Activated CD4-positive, alpha-beta T cell treated with anti-CD3 and anti-CD28 coated beads for 1 hour (primary cell): ENCODE data around the gene SRGAP1.
"Not testable (repeated sequence)": the region's sequence is repeated elsewhere in the genome, so short reads cannot be mapped to it uniquely, and the experiment has no call there.

ENCODE experiments used
- DNase-seq: peaks from one replicate; pipeline ENCODE4 v3.0.0-alpha.2; 2020

The SRGAP1 gene

DNA sequence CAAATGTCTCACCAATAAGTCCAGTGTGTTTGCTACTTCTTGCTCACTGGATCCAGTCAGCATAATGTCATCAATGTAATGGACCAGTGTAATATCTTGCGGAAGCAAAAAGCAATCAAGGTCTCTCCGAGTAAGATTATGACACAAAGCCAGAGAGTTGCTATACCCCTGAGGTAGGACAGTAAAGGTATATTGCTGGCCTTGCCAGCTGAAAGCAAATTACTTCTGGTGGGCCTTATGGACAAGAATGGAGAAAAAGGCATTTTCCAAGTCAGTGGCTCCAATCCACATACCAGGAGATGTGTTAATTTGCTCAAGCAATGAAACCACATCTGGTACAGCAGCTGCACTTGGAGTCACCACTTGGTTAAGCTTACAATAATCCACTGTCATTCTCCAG lies 288.2 kb downstream of the SRGAP1 start:
- not testable (repeated sequence) for DNase-seq

DNA sequence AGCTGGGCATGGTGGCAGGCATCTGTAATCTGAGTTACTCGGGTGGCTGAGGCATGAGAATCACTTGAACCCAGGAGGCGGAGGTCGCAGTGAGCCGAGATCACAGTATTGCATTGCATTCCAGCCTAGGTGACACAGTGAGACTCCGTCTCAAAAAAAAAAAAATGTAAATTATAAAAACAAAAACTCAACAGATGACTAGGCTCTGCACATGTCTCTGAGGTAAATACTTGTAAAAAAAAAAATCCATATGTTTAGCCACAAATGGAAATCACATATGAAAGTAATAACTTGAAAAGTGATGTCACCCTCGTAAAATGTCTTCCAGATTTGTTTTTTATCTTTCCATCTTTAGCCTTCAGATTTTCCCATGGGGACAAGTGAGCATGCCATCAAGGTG lies 292.6 kb downstream of the SRGAP1 start:
- DNase-seq = no peak

GRCh38 chr12:64139021-64139420 lies 294.5 kb downstream of the SRGAP1 start:
- DNase-seq = no peak

DNA sequence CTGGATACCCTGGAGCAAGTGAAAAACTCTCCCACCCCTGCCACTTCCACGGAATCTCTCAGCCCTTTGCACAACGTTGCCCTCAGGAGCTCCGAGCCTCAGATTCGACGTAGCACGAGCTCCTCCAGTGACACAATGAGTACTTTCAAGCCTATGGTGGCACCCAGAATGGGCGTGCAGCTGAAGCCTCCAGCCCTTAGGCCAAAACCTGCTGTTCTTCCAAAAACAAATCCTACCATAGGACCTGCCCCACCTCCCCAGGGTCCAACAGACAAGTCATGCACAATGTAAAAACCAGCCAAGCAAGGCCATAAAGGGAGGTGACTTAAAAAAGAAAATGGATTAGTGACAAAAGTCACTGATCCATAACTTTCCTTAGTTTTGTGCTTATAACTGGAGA lies 297.9 kb downstream of the SRGAP1 start:
- no peak for DNase-seq

DNA sequence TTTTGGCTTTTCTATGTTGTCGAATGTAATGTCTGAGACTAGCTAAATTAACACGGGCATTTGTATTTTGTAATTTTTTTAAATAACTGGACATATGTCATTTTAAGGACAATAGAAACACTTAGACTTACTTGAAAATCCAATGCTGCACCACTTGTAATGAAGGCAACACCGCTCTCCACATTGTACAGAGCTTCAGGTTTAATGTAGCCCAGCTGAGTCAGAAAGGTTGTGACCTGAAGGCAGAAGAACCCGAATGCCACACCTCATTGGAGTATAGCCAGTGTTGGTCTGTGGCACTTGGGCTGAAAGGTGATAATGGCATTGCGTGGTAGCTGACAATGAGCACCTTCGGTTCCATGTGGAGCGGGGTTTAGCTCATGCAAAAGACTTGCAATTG lies 298.3 kb downstream of the SRGAP1 start:
- no peak for DNase-seq

GRCh38 chr12:64145226-64145625 lies 300.7 kb downstream of the SRGAP1 start:
- no peak for DNase-seq

GRCh38 chr12:64147011-64147631 lies 302.6 kb downstream of the SRGAP1 start:
- no peak for DNase-seq

DNA sequence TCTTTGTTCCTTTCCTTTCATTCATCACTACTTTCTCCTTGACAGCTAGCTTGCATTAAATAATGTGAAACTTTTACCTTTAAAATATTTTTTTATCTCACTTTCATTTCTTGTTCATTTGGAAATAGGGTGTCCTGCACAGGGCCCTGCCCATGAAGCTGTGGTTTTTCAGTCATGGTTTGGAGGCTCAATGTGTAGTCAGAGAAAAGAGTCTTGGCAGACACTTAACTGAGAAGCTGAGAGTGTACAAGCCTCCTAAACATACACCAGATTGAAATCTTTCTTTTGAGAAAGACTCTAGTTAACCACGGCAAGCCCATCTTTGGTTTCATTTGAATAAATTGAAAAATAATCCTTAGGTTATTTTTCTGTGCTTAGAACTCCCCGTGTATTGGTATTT lies 303.4 kb downstream of the SRGAP1 start:
- DNase-seq = no peak

DNA sequence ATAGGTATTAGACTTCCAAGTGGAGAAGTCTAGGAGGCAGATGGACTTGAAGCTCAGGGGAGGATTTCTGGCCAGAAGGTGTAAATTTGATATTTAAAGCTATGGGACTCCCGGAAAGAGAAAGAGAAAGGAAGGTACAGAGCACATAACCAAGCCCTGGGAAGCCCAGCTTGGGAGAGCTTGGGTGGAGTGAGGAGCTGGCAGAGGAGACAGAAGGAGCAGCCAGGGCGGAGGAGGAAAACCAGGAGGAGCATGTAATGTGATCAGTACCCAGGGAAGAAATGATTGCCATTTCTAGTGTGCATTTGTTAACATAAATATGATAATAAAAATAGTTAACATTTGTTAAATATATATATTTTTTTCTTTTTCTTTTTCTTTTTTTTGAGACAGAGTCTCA lies 310.2 kb downstream of the SRGAP1 start:
- DNase-seq = no peak

DNA sequence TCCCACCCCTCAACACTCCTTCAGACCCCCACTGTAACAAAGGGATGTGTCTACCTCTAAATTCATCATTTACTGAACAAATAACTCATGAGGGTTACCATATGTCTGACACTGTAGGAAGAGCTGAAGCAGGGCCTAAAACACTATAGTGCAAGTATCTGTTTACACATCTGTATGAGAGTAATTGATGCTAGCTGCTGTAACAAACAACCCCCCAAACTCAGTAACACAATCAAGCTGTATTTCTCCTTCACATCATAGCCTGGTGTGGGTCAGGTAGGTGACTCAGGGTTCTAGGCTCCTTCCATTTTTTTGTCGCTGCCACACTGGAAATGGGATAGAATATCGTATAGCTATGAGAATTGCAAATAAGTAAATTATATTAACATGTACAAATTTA lies 312.6 kb downstream of the SRGAP1 start:
- DNase-seq = no peak

DNA sequence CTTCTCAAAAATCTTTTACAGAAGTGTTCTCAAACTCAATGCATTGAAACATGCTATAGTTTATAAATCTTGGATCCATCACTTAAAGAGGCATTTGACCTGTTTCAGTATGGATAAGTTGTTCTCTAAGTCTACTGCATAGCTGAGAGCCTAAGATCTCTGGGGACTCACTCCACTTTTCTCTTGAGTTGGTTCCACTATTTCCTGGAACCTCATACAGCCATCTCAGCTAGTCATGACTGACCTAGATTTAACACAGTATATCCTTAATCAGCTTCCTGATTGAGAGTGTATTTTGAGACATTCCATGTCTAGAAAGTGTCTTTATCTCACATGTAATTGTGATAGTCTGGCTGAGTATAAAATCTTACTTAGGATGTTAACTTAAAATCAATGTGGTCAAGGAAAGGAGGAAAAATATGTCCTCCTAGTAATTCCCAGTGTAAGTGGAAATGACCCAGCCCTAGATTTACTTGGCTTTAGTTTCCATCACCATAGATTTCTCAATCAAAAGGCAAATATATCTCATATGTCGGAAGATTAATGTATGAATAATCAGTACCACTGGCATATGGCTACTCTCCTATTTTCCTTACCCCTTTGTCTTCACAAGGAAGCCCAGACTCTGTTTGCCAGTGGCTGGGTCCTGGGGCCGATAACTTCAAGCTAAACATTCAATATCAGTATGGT lies 315.7 kb downstream of the SRGAP1 start:
- no peak for DNase-seq

GRCh38 chr12:64160711-64161060 lies 316.2 kb downstream of the SRGAP1 start:
- DNase-seq = no peak

DNA sequence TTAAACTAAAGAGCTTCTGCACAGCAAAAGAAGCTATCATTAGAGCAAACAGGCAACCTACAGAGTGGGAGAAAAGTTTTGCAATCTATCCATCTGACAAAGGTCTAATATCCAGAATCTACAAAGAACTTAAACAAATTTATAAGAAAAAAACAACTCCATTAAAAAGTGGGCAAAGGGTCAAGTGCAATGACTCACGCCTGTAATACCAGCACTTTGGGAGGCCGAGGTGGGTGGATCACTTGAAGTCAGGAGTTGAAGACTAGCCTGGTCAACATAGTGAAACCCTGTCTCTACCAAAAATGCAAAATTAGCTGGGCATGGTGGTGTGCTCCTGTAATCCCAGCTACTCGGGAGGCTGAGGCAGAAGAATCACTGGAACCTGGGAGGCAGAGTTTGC lies 322.1 kb downstream of the SRGAP1 start:
- DNase-seq = not testable (repeated sequence)

- not testable (repeated sequence) for DNase-seq
Measured at GRCh38 chr12:64167041-64167440, 322.5 kb downstream of the SRGAP1 start.

- no peak for DNase-seq
Measured at GRCh38 chr12:64170024-64170423, 325.5 kb downstream of the SRGAP1 start.

DNA sequence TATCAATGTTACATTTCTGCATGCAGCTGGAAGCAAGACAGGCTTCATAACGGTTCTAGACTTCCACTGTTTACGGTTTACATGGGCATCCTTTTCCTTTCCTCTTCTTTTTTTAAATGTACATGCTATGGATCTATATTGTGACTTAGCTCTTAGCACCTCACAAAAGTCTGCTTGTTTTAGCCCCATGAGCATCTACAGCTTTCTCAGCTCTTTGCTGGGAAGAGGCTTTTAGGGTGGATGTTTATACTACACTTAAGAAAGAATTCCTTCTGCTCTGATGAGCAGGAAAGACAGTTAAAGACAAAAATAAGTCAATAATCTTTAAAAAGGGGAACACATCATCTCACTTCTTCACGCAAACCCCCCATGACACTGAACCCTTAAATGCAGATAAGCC lies 326.2 kb downstream of the SRGAP1 start:
- DNase-seq = no peak

DNA sequence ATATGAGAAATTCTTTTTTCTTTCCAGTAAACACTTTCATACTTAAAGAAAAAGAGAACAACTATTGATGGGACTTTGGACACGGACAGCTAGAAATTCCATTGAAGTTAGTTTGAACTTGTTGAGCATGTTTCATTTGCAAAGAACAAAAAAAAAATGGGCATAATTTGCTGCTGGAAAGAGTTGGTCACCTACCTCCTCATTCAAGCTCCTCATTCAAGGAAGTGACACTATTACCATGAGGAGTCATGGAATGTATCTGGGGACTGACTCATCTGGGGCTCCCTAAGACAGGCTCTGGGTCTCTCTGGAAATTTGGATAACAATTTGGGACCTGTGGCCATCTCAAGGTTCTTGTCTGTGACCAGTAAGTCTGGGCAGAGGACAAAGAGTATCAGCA lies 327.2 kb downstream of the SRGAP1 start:
- DNase-seq = no peak

GRCh38 chr12:64172143-64172970 lies 327.9 kb downstream of the SRGAP1 start:
- no peak for DNase-seq

- no peak for DNase-seq
Measured at GRCh38 chr12:64173456-64173855, 329.0 kb downstream of the SRGAP1 start.

GRCh38 chr12:64175254-64175945 lies 330.9 kb downstream of the SRGAP1 start:
- no peak for DNase-seq

DNA sequence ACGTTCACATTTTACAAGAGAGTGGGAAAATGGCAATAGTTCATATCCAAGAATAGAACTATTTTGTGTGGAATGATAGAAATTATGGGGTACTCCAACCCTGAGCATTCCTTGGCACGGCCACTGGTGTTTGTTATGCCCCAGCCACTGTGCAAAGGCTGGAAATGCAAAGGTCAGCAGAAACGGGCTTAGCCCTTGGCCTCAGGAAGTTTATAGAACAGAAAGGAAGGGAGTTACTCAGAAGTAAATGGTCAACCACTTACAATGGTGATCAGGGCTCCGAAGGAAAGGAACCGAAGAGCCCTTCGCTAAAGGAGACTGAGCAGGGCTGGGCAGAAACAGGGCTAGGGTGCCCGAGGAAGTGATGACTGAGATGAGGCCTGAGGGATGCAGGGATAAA lies 332.5 kb downstream of the SRGAP1 start:
- DNase-seq = no peak

GRCh38 chr12:64178122-64178521 lies 333.6 kb downstream of the SRGAP1 start:
- no peak for DNase-seq

DNA sequence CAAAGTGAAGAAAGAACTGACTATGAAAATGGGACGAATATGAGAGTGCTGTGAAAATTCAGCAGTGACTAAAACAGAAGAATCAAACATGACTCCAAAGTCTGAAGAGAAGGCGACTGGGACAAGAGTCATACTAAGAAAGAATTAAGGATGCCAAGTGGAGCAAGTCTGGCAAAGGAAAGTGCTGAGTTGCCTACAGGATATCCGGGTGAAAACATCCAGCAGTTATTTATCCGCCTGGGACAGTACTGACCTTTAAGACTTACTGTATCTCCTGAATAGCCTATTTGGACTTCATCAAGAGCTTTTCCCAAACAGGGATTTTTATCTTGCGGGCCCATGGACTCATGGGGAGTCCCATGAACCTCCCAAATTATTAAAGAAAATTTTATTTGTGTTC lies 336.5 kb downstream of the SRGAP1 start:
- DNase-seq = no peak
